ENCODE results near the gene OPCML. TPM values are rescaled to one million over a fixed set of nuclear protein-coding genes. Genes with fewer than 3 reads are reported as not detected.

OPCML gene
- total and polyA plus RNA-seq, 4 donors: under 0.01 to 0.01 TPM; not detected in 2

- no peak overlapping the region for H3K9ac ChIP-seq (ENCODE audit: low read depth in 1 of 2, low read length in 2 of 2)
- peak overlapping the region; percentile 37 to 51 for H3K27ac ChIP-seq (ENCODE audit: low read depth in 1 of 2, low read length in 2 of 2)
- no peaks in the 10 kb centered on the region for H3K36me3 ChIP-seq (ENCODE audit: control insufficient read depth in 4 of 4, insufficient read depth in 3 of 4, low read depth in 1 of 4, low read length in 3 of 4)
- peaks cover 0 to 2% (median 0%) of the 10 kb centered on the region in 4 donors for H3K9me3 ChIP-seq (ENCODE audit: control insufficient read depth in 4 of 4, low read length in 3 of 4)
- DNase-seq (ENCODE audit: low spot score): no peak
- H3K4me1 ChIP-seq (ENCODE audit: control insufficient read depth in 4 of 4, insufficient read depth in 4 of 4, low read length in 3 of 4): peaks cover 0 to 7% (median 4%) of the 10 kb centered on the region in 4 donors
- 36% methylated on average over 5 of the region's 5 CpGs for WGBS
- TF ChIP-seq HNF4G (IDR thresholded peaks at IDR 0.05) (no peak), HNF4A (conservative IDR thresholded peaks at IDR 0.05) (peak; percentile 40 to 69), YY1 (IDR thresholded peaks at IDR 0.05) (peak; percentile 97), JUND (IDR thresholded peaks at IDR 0.05) (peak in 1 of 2 donors; percentile 12), RAD21 (IDR thresholded peaks at IDR 0.05) (peak; percentile 19 to 55), NR2F2 (IDR thresholded peaks at IDR 0.05) (no peak), EGR1 (IDR thresholded peaks at IDR 0.05; ENCODE audit: low read depth in 2 of 2) (no peak), REST (IDR thresholded peaks at IDR 0.05) (no peak), RXRA (IDR thresholded peaks at IDR 0.05) (peak; percentile 11 to 82), FOXA2 (IDR thresholded peaks at IDR 0.05) (peak; percentile 85), GABPA (IDR thresholded peaks at IDR 0.05 in 1 of 2, conservative IDR thresholded peaks at IDR 0.05 in 1 of 2) (no peak), SP1 (IDR thresholded peaks at IDR 0.05) (peak; percentile 83), TAF1 (conservative IDR thresholded peaks at IDR 0.05) (no peak), FOXA1 (IDR thresholded peaks at IDR 0.05) (peak; percentile 84)
- TF ChIP-seq, protein P1, sequence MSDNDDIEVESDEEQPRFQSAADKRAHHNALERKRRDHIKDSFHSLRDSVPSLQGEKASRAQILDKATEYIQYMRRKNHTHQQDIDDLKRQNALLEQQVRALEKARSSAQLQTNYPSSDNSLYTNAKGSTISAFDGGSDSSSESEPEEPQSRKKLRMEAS (IDR thresholded peaks at IDR 0.05): peak; percentile 72
- TF ChIP-seq, protein P2, sequence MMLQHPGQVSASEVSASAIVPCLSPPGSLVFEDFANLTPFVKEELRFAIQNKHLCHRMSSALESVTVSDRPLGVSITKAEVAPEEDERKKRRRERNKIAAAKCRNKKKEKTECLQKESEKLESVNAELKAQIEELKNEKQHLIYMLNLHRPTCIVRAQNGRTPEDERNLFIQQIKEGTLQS (IDR thresholded peaks at IDR 0.05): no peak
- TF ChIP-seq, protein P3, sequence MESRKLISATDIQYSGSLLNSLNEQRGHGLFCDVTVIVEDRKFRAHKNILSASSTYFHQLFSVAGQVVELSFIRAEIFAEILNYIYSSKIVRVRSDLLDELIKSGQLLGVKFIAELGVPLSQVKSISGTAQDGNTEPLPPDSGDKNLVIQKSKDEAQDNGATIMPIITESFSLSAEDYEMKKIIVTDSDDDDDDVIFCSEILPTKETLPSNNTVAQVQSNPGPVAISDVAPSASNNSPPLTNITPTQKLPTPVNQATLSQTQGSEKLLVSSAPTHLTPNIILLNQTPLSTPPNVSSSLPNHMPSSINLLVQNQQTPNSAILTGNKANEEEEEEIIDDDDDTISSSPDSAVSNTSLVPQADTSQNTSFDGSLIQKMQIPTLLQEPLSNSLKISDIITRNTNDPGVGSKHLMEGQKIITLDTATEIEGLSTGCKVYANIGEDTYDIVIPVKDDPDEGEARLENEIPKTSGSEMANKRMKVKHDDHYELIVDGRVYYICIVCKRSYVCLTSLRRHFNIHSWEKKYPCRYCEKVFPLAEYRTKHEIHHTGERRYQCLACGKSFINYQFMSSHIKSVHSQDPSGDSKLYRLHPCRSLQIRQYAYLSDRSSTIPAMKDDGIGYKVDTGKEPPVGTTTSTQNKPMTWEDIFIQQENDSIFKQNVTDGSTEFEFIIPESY (IDR thresholded peaks at IDR 0.05): peak; percentile 74
- TF ChIP-seq, protein P4, sequence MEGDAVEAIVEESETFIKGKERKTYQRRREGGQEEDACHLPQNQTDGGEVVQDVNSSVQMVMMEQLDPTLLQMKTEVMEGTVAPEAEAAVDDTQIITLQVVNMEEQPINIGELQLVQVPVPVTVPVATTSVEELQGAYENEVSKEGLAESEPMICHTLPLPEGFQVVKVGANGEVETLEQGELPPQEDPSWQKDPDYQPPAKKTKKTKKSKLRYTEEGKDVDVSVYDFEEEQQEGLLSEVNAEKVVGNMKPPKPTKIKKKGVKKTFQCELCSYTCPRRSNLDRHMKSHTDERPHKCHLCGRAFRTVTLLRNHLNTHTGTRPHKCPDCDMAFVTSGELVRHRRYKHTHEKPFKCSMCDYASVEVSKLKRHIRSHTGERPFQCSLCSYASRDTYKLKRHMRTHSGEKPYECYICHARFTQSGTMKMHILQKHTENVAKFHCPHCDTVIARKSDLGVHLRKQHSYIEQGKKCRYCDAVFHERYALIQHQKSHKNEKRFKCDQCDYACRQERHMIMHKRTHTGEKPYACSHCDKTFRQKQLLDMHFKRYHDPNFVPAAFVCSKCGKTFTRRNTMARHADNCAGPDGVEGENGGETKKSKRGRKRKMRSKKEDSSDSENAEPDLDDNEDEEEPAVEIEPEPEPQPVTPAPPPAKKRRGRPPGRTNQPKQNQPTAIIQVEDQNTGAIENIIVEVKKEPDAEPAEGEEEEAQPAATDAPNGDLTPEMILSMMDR (IDR thresholded peaks at IDR 0.05; ENCODE audit: low read depth, low read length, missing input control): no peak
- H3K27me3 ChIP-seq (ENCODE audit: control insufficient read depth in 4 of 4, insufficient read depth in 4 of 4, low read length in 3 of 4): no peaks in the 10 kb centered on the region
- H3K4me3 ChIP-seq (ENCODE audit: low read depth in 1 of 3, low read length in 3 of 3): peak overlapping the region in 1 of 3 donors; percentile 3
These were observed 827.4 kb downstream of the OPCML start for GRCh38 chr11:132704781-132705375.
